UCSD-AML1 (cell line): Measurements from ENCODE around the gene NR1I3.

Source experiments
- DNase-seq: peaks from one replicate; lab custom pipeline; 2025; ENCODE audit not compliant: unreplicated experiment; lab: John Stamatoyannopoulos, UW

Gene NR1I3

GRCh38 chr1:161219078-161219892 lies 18.7 kb downstream of the NR1I3 start:
- DNase-seq: no peak

- no peak for DNase-seq
Measured at GRCh38 chr1:161218301-161219077, 19.5 kb downstream of the NR1I3 start.

GRCh38 chr1:161217831-161218230 lies 20.2 kb downstream of the NR1I3 start:
- DNase-seq: no peak

GRCh38 chr1:161216945-161217712 lies 20.9 kb downstream of the NR1I3 start:
- peak; percentile 33 for DNase-seq

GRCh38 chr1:161215076-161215475 lies 22.9 kb downstream of the NR1I3 start, which contains the start of gene FCER1G:
Gene FCER1G, plus strand, starts transcription at chr1:161215295. Its CDS starts 27 bp downstream, at chr1:161215322.
- DNase-seq: peak; percentile 85

GRCh38 chr1:161214369-161214768 lies 23.6 kb downstream of the NR1I3 start:
- no peak for DNase-seq

GRCh38 chr1:161209790-161210409 lies 28.1 kb downstream of the NR1I3 start:
- peak; percentile 77 for DNase-seq

GRCh38 chr1:161207173-161207572 lies 30.8 kb downstream of the NR1I3 start:
- DNase-seq: no peak

- DNase-seq: no peak
Measured at GRCh38 chr1:161206411-161207140, 31.4 kb downstream of the NR1I3 start.

- DNase-seq: peak; percentile 94
Measured at GRCh38 chr1:161201836-161202712, 35.9 kb downstream of the NR1I3 start, which contains the start of gene NDUFS2. Gene NDUFS2, plus strand, starts transcription at chr1:161202367. Its CDS starts 19 bp downstream, at chr1:161202386.

GRCh38 chr1:161200992-161201835 lies 36.8 kb downstream of the NR1I3 start:
- peak; percentile 76 for DNase-seq

- peak; percentile 69 for DNase-seq
Measured at GRCh38 chr1:161200421-161200991, 37.5 kb downstream of the NR1I3 start.

GRCh38 chr1:161199506-161200139 lies 38.4 kb downstream of the NR1I3 start:
- peak; percentile 37 for DNase-seq

GRCh38 chr1:161198897-161199431 lies 39.0 kb downstream of the NR1I3 start, which contains the start of gene ADAMTS4:
Gene ADAMTS4, minus strand, starts transcription at chr1:161199054. Its CDS starts 427 bp downstream, at chr1:161198627.
- peak; percentile 76 for DNase-seq

- DNase-seq: peak; percentile 53
Measured at GRCh38 chr1:161198194-161198896, 39.7 kb downstream of the NR1I3 start.

GRCh38 chr1:161197560-161198193 lies 40.3 kb downstream of the NR1I3 start:
- DNase-seq: no peak
